ENCODE data around the gene SLC18B1. TPM values are rescaled to one million over a fixed set of nuclear protein-coding genes. Genes with fewer than 3 reads are reported as not detected.

The SLC18B1 gene
- total RNA-seq, 4 donors from 2014 or later, result 18.0 to 25.8 (median 23.5) TPM

DNA sequence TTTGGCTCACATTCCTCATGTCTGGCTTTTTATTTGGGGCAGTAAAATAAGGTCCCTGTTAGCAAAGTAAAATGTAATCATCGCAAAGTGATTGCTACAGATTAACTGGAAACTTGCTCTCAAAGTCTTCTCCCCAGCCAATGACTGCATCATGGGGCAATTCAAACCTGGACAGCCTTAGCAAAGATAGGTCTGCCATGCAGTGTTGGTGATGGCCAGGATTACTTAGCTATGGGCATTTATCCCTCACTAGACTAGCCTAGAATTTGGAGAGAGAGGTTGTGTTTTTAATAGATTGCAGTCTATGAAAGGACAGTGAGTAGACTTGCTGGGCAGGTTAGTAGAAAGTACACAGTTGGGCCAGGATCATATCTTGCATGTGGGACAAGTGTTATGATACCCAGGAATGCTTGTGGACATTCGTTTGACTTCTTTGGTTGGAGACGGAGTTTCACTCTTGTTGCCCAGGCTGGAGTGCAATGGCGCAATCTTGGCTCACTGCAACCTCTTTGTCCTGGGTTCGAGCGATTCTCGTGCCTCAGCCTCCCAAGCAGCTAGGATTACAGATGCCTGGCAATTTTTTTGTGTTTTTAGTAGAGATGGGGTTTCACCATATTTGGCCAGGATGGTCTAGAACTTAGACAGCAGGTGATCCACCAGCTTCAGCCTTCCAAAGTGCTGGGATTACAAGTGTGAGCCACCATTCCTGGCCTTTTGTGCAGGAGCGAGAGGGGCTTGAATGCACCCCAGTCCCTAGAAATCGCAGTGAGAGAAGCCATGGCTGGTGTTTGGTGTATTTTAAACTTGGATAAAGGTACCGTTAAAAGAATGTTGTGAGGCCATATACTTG lies 19.3 kb upstream of the SLC18B1 start:
- no peak for TF ChIP-seq POLR2A (IDR thresholded peaks at IDR 0.05)
- no peak for TF ChIP-seq CTCF (IDR thresholded peaks at IDR 0.05)
- no peak overlapping the region for H3K4me3 ChIP-seq (replicated peaks in 1 of 3)
- H3K9me3 ChIP-seq, result no peaks in the 10 kb centered on the region
- no peaks in the 10 kb centered on the region for H3K27me3 ChIP-seq
- H3K27ac ChIP-seq, result no peak overlapping the region
- intact Hi-C loops (cut with DNase I), result no loop called here
- peaks cover 14% of the 10 kb centered on the region in 2 donors for H3K4me1 ChIP-seq
- DNase-seq, result no peak
- H3K36me3 ChIP-seq, result peaks cover 27 to 34% of the 10 kb centered on the region in 2 donors
- 94 to 96% methylated on average over 10 of the region's 10 CpGs for WGBS, 2 donors

GRCh38 chr6:132816660-132817059 lies 18.2 kb upstream of the SLC18B1 start:
- Histone ChIP-seq H3K9me3 (no peaks in the 10 kb centered on the region), H3K4me3 (replicated peaks in 1 of 3) (no peak overlapping the region), H3K4me1 (peaks cover 14% of the 10 kb centered on the region in 2 donors), H3K36me3 (peaks cover 27 to 34% of the 10 kb centered on the region in 2 donors), H3K27ac (no peak overlapping the region), H3K27me3 (no peaks in the 10 kb centered on the region)
- WGBS, 2 donors, result 76 to 77% methylated on average over 4 of the region's 4 CpGs
- DNase-seq, result no peak
- intact Hi-C loops (cut with DNase I), result no loop called here
- TF ChIP-seq POLR2A (IDR thresholded peaks at IDR 0.05) (no peak), CTCF (IDR thresholded peaks at IDR 0.05) (no peak)

- H3K9me3 ChIP-seq, result no peaks in the 10 kb centered on the region
- peak overlapping the region in 2 of 3 donors; percentile 14 to 86 for H3K27ac ChIP-seq
- intact Hi-C loops (cut with DNase I), result no loop called here
- H3K4me3 ChIP-seq (replicated peaks in 1 of 3), result peak overlapping the region; percentile 43 to 76 (median 57)
- DNase-seq, result peak; percentile 21 to 23
- no peak for TF ChIP-seq POLR2A (IDR thresholded peaks at IDR 0.05)
- TF ChIP-seq CTCF (IDR thresholded peaks at IDR 0.05), result no peak
- peaks cover 27 to 34% of the 10 kb centered on the region in 2 donors for H3K36me3 ChIP-seq
- 1% methylated on average over 27 of the region's 27 CpGs for WGBS, 2 donors
- H3K4me1 ChIP-seq, result peaks cover 14% of the 10 kb centered on the region in 2 donors
- no peaks in the 10 kb centered on the region for H3K27me3 ChIP-seq
These were observed 16.5 kb upstream of the SLC18B1 start for GRCh38 chr6:132814716-132815570.

DNA sequence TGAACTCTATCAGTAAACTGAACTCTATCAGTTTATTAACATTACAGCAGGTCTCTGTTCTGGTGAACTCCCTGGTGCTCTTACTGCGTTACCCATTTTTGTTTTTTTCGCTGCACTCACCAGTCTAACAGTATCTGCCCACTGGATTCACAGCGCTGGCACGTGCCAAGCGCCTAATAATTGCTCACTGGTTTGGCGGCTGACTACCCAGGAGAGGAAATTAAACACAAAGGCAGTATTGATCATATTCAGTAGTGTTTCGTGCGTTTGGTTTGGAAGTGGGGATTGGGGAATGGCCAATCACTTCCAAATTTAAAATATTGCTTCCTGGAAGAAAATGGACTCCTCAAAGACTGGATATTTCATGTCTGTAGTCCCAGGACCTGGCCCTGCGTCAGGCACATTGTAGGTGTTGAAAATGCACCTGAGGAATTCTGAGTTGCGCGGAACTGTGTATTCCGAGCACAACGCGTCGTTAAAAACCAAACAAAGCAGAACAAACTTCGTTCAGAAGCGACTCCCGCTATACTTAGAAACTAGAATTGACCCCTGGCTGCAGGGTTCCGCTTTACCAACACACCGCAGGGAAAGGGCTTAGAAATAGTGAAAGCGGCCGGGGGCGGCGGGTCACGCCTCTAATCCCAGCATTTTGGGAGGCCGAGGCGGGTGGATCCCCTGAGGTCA lies 14.9 kb upstream of the SLC18B1 start:
- H3K4me1 ChIP-seq, result peaks cover 14% of the 10 kb centered on the region in 2 donors
- peak overlapping the region; percentile 77 to 82 (median 78) for H3K4me3 ChIP-seq (replicated peaks in 1 of 3)
- peak overlapping the region; percentile 89 to 99 (median 94) for H3K27ac ChIP-seq
- WGBS, 2 donors, result 0% methylated on average over 27 of the region's 27 CpGs
- no peaks in the 10 kb centered on the region for H3K9me3 ChIP-seq
- H3K27me3 ChIP-seq, result no peaks in the 10 kb centered on the region
- TF ChIP-seq POLR2A (IDR thresholded peaks at IDR 0.05) (peak in 1 of 2 donors; percentile 36), CTCF (IDR thresholded peaks at IDR 0.05) (no peak)
- H3K36me3 ChIP-seq, result peaks cover 18 to 25% of the 10 kb centered on the region in 2 donors
- peak; percentile 64 to 69 for DNase-seq
- intact Hi-C loops (cut with DNase I), result no loop called here
